GM04503 (cell line): Measurements from ENCODE around the gene KIF23.
"Not testable (repeated sequence)": the region's sequence is repeated elsewhere in the genome, so short reads cannot be mapped to it uniquely, and the experiment has no call there.

ENCODE experiments used
- DNase-seq: peaks from one replicate; pipeline ENCODE4 v3.0.0-alpha.2; 2012; ENCODE audit warnings: low read depth

The KIF23 gene

GRCh38 chr15:69413822-69414700 is at the start of gene KIF23:
Gene KIF23, plus strand, starts transcription at chr15:69414349. Its CDS starts 117 bp downstream, at chr15:69414466.
- peak; percentile 78 for DNase-seq

- no peak for DNase-seq
Observed at GRCh38 chr15:69367236-69367635, 46.9 kb upstream of the KIF23 start.

DNA sequence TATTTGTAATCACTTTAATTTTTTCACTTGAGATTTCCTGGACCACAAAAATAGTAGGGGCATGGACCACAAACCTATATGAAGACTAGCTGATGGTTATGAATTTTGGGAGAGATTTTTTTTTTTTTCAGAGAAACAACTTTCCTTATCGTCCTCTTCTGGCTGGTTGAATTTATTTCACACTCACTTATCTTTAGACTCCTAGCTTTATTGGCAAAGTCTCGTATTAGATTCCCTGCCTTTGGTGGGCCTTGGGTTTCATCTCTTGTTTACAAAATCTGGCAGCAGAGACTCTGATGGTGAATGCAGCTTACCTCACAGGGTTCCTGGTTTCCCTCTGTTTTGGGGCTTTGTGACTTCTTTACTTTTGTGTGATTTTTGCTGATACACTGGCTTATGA is 44.5 kb upstream of the KIF23 start:
- no peak for DNase-seq

GRCh38 chr15:69373406-69373805 is 40.7 kb upstream of the KIF23 start:
- DNase-seq: no peak

- no peak for DNase-seq
Observed at GRCh38 chr15:69375151-69375790, 38.9 kb upstream of the KIF23 start.

DNA sequence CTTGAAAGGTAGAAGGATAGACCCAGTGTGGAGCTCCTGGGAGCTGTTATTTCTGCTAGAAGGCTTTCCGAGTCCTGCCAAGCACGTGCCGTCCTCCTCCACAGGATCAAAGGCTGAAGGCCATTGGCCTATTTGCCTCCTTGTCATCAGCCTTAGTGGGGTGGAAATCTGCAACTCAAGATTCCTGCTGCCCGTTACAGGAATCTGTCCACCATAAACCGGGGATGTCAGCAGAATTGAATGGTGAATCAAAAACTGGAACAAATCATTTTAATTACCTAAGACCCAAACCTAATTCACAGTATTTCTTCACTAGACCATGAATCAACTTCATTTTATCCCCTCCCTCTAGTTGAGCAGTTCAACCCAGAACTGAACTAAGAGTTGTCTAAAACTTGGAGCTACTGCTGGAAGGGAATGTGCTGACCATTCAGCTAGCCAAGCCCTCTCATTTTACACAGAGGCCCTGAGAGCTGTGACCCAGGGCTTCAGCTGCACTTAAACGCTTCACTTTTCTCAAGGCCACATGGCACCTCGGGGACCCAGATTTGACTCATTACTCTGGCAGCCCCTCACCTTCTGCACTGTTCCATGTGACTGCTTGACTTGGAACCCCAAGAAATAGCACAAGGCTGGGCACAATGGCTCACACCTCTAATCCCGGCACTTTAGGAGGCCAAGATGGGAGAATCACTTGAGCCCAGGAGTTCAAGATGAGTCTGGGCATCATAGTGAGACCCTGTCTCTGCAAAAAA is 36.8 kb upstream of the KIF23 start:
- no peak for DNase-seq

DNA sequence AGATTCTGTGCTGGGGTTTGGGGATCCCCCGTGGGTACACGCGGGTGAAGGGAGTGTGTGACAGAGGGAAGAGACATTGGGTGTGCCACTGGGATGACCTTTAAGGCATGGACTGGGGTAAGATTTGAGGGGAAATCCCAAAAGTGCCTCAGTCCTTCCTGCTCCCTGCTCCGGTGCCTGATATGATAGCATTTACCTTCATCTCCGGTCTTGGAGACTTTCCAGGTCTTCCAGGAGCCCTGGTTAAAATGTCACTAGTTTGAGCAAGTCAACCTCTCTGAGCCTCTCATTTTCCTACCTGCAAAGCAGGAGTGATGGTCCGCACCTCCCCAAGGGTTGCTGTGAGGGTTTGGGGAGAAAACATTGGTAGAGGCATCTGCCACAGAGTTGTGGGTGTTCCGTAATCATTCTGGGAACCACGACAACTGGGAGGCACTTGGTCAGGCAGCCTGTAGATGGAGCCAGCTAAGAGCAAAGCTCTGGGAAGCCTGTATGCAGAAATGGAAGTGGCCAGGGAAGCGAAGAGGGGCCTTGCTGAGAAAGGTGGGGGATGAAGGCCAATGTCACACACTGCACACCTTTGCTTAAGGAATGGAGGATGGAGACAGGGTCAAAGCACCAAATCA is 33.9 kb upstream of the KIF23 start:
- no peak for DNase-seq

DNA sequence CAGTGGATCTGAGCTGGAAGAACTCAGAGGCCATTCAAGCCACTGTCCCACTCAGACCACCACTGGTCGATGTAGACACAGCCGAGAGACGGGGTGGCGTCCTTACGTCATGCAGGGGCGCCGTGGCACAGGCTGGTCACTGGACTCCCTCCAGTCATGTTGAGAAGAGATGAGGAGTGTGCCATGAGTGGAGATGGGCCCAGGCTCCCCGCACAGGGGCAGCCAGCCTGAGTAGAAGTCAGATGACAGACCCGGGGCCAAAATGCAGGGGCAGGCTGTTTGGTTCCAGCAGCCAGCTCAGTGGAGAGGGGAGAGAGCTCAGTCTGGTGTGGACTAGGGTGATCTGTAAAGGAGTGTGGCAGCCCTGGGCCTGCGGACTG is 33.4 kb upstream of the KIF23 start:
- no peak for DNase-seq

GRCh38 chr15:69382176-69382575 is 32.0 kb upstream of the KIF23 start:
- not testable (repeated sequence) for DNase-seq

GRCh38 chr15:69384066-69384465 is 30.1 kb upstream of the KIF23 start:
- not testable (repeated sequence) for DNase-seq

- no peak for DNase-seq
Observed at GRCh38 chr15:69384626-69385598, 29.2 kb upstream of the KIF23 start.

GRCh38 chr15:69385831-69386230 is 28.3 kb upstream of the KIF23 start:
- no peak for DNase-seq

DNA sequence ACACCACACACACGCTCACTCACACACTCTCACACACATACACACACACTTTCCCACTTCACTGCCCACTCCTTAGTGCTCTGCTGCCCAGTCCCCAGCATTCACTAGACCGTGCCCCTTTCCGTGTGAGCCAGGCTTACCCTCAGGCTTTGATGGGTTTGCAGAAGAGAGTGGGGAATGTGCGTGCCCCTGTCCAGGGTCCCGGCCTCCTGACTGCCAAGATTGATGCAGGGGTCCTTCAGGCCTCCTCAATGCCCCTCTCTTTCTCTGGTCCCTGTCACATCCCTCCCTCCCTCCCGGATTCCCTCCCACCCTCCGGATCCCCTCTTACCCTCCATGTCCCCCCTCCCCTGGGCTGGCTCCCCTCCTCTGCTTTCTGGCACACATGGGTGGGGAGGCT is 27.9 kb upstream of the KIF23 start:
- DNase-seq: no peak

- DNase-seq: no peak
Observed at GRCh38 chr15:69388260-69388705, 25.9 kb upstream of the KIF23 start.

DNA sequence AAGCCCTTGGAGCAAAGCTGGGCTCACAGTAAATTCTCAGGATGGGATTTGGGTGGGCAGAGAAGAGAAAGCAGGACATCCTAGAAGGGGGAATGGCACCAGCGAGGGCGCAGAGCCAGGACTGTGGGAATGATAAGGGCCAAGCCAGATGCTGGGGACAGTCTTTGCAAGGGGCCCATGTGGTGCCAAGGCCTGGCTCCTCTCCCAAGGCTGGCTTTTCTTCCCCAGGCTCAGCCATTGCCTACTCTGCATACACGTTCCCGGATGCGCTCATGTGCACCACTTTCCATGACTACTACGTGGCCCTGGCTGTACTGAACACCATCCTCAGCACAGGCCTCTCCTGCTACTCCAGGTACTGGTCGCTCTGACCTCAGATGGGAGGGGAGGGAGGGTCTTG is 24.7 kb upstream of the KIF23 start:
- no peak for DNase-seq

GRCh38 chr15:69390575-69390974 is 23.6 kb upstream of the KIF23 start:
- peak; percentile 68 for DNase-seq

DNA sequence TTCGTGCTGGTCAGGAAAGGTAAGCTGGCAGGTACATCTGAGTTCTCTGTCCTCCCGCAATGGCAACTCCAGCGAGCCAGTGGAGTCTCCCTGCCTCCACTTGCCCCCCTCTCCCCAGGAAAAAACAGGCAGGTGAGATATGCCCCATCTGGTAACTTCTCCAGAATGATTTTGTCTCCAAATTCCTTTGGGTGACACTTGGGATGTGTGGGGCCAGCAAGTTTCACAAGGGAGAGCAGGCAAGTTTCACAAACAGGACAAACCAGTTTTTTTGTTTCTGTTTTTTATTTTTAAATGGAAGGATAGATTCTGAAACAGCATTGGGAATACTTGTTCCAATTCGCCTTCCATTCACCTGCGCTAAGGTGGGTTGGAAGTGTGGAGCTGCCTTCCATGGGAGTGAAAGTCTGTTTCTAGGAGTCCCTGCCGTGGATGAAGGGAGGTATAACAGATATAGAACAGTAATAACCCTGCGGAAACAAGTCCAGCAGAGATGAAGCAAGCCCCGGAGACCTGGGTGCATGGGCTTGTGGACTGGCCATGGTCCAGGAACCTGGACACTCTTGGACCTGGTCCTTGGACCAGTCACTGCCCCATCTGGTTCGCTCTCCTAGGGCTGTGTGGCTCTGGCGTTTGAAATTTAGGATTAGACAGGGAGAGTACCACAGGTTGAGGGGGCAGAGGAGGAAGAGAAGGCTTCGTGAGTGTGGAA is 22.9 kb upstream of the KIF23 start:
- no peak for DNase-seq

- no peak for DNase-seq
Observed at GRCh38 chr15:69392352-69392751, 21.8 kb upstream of the KIF23 start.

GRCh38 chr15:69393831-69394491 is 20.2 kb upstream of the KIF23 start:
- no peak for DNase-seq
